ENCODE measurements around the gene VCL.

VCL gene

GRCh38 chr10:74160013-74160412, 162.1 kb downstream of the VCL start:
- no peak for DNase-seq

DNA sequence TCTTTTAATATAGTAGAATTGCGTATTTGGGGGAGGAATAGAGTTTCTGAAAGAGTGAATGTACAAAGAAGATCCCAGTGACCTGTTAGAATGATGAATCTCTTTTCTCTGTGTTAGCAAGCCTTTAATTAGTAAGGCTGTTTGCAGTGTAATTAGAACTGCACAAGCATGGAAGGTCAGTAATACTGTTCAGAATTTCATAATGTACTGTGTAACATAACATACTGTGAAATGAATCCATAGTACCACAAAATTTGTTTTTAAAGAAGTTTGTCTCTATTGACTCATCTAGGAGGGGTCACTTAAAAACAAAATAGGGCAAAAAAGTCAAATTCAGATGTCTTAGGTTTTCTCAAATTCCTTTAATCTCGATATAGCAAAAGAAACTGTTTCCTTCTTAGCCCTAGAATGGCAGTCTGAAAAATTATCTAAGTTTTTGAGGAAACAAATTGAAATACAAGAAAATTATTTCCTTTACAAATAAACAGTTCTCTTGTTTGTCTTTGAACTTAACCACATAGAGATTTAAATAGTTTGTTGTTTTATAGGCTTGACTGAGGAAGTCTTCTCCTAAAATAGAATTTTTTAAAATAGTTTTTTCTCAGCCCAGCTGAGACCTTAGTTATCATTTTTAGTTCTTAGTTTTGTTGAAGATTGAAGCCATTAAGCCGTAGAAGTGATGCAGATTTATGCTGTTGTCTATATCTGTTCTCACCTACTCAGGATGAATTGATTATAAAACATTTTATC, 165.6 kb downstream of the VCL start:
- DNase-seq, result no peak

DNA sequence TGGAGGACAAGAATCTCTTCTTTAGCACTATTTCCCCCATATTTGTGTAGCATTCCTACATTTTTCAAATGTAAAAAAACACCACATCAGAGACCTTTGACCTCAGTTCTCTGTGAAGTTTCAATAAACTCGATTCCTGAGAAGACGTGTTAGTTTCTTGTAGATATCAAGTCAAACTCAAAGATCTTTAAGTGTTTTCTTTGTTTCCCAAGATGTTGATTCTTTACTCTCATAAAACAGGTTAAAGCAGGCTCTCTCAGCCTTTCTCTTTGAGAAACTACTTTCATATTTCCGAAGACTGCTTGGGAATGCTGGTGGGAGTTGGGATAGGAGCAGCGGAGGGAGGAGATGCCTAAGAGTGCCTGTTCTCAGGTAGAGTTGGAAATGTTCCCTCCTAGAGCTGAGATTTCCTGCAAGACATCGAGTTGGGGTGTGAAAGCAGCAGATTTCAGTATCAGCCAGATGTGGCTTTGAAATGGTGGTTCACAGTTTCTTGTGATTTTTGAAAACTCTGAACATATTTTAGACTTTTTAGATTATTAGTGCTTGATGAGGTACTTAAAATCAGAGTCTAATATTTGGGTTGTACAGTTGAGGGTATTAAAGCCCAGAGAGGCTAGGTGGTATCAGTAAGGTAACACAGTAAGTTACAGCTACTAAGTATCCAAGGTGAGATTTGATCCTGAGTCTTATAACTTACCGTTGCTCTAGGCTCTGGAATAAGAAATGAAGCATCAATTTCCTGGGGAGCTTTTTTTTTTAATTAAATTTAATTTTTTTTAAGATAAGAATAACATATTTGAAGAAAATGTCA, 167.0 kb downstream of the VCL start:
- DNase-seq, result no peak

DNA sequence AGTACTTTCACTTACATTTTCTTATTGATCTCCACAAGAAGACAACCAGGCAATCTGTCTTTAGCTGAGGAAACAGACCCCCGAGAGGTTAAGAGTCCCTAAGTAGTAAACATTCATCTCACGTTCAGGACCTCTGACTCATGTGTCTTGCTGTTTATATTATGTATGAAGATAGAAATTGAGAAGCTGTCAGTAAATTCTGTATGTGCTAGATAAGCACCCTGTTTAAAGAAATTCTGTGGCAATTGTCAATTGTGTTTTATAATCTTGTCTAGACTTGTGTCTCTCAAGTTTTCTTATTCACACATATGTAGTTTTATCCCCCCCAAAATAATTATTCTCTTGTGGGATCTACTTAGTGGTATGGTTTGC, 167.6 kb downstream of the VCL start:
- DNase-seq, result no peak

- no peak for DNase-seq
Observed at GRCh38 chr10:74167443-74167842, 169.5 kb downstream of the VCL start.

Measured in central memory CD4-positive, alpha-beta T cell (primary cell).